ENCODE data around the gene ASPSCR1. TPM values are rescaled to one million over a fixed set of nuclear protein-coding genes. Genes with fewer than 3 reads are reported as not detected.

ASPSCR1 gene
- total and polyA plus RNA-seq, 10 donors: 20.2 to 58.8 (median 33.5) TPM

DNA sequence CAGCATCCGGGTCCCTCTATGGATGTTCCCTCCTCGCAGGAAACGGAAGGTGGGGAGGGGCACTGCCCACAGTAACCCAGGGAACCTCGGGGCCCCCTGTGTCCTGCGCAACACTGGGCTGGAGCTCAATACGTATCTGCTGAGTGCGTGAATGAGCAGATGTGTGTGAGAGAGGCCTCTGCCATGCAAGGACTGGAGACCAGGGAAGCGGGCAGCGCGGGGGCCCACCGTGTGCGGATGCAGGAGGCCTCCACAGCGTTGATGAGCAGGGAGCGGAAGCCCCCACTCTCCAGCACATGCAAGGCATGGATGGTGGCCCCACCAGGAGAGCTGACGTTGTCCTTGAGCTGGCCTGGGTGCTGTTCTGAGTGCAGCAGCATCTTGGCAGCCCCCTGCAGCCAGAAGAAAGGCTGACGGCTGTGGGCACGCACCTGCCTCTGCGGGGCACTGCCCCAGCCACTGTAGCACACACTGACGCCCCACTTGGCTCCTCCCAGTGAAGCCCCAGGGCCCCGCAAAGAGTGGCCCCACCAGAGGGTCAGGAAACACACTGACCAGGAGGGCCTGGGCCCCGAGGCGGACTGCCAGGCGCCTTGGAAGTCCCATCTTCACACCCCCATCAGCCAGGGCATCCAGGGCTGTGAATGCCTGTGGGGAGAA is 43.2 kb upstream of the ASPSCR1 start:
- Histone ChIP-seq H3K4me1 (peaks cover 0 to 25% (median 14%) of the 10 kb centered on the region in 6 donors), H3K36me3 (no peaks in the 10 kb centered on the region), H3K9me3 (no peaks in the 10 kb centered on the region), H3K27ac (no peak overlapping the region), H3K4me3 (no peak overlapping the region), H3K27me3 (replicated peaks in 1 of 7) (peaks cover 0 to 86% (median 22%) of the 10 kb centered on the region in 7 donors)
- TF ChIP-seq POLR2A (IDR thresholded peaks at IDR 0.05) (no peak), POLR2AphosphoS5 (IDR thresholded peaks at IDR 0.05) (no peak)
- TF ChIP-seq, protein P1, sequence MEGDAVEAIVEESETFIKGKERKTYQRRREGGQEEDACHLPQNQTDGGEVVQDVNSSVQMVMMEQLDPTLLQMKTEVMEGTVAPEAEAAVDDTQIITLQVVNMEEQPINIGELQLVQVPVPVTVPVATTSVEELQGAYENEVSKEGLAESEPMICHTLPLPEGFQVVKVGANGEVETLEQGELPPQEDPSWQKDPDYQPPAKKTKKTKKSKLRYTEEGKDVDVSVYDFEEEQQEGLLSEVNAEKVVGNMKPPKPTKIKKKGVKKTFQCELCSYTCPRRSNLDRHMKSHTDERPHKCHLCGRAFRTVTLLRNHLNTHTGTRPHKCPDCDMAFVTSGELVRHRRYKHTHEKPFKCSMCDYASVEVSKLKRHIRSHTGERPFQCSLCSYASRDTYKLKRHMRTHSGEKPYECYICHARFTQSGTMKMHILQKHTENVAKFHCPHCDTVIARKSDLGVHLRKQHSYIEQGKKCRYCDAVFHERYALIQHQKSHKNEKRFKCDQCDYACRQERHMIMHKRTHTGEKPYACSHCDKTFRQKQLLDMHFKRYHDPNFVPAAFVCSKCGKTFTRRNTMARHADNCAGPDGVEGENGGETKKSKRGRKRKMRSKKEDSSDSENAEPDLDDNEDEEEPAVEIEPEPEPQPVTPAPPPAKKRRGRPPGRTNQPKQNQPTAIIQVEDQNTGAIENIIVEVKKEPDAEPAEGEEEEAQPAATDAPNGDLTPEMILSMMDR (IDR thresholded peaks at IDR 0.05 in 8 of 11, conservative IDR thresholded peaks at IDR 0.05 in 3 of 11): no peak
- intact Hi-C loops (cut with DNase I; ENCODE audit: low total_unique reads): no loop called here
- 79 to 92% (median 83%) methylated on average over 22 to 23 of the region's 23 CpGs for WGBS, 5 donors
- DNase-seq: no peak

DNA sequence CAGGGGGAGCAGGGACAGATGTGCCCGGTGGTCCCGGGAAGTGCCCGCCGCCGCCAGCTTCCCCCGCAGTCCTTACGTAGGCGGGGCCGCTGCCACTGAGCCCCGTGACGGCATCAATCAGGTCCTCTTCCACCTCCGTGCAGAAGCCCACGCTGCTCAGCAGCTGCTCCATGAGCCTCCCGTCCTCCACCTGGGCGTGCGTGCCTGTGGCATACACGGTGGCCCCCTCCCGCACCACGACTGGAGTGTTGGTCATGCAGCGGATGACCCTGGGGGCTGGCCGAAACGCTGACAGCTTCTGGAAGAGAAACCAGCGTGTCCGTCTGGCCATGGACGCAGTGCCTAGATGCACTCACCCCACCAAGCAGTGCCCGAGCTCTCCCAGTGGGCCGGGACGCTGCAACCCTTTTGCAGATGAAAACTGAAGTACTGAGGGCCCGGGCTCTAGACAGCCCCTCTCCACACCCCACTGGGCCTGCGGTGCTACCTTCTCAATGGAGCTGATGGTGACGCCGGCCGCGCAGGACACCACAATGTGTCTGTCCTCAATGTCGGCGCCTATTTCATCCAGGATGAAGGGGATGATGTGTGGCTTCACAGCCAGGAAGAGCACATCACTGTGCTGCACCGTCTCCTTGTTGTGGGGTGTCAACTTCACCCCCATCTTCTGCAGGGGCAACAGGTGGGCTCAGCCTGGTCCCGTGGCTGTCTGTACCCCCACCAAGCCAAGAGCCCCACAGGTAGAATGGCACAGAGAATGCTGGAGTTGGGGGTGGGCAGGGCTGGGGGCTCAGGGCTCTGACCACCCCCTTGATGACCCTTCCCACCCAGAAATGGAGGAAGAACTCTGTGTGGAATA is 42.4 kb upstream of the ASPSCR1 start:
- H3K27ac ChIP-seq: no peak overlapping the region
- no peaks in the 10 kb centered on the region for H3K36me3 ChIP-seq
- WGBS, 5 donors: 90 to 96% (median 93%) methylated on average over 17 to 38 of the region's 38 CpGs
- intact Hi-C loops (cut with DNase I; ENCODE audit: low total_unique reads): no loop called here
- no peak for DNase-seq
- no peak overlapping the region for H3K4me3 ChIP-seq
- H3K9me3 ChIP-seq: no peaks in the 10 kb centered on the region
- peaks cover 0 to 86% (median 22%) of the 10 kb centered on the region in 7 donors for H3K27me3 ChIP-seq (replicated peaks in 1 of 7)
- no peak for TF ChIP-seq POLR2AphosphoS5 (IDR thresholded peaks at IDR 0.05)
- TF ChIP-seq, protein P1 (IDR thresholded peaks at IDR 0.05 in 8 of 11, conservative IDR thresholded peaks at IDR 0.05 in 3 of 11): no peak
- no peak for TF ChIP-seq POLR2A (IDR thresholded peaks at IDR 0.05)
- peaks cover 0 to 25% (median 15%) of the 10 kb centered on the region in 6 donors for H3K4me1 ChIP-seq

DNA sequence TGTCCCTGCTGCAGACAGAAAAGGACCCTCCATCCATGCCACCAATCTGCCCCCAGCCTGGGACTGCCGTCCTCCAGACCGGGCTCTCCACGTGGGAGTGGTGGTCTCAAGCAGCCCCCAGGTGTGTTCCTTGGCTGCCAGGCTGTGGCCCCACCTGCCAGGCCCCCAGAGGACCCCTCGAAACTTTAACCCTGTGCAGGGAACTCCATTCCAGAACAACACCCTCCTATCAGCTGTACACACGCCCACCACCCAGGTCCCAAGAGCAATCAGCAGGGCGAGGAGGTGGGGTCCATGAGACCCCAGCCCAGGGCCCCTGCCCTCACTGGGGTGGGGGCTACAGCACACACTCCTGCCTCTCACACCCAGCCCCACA is 41.7 kb upstream of the ASPSCR1 start:
- peaks cover 0 to 86% (median 25%) of the 10 kb centered on the region in 7 donors for H3K27me3 ChIP-seq (replicated peaks in 1 of 7)
- H3K9me3 ChIP-seq: no peaks in the 10 kb centered on the region
- H3K36me3 ChIP-seq: no peaks in the 10 kb centered on the region
- H3K4me1 ChIP-seq: peaks cover 0 to 25% (median 15%) of the 10 kb centered on the region in 6 donors
- H3K4me3 ChIP-seq: peak overlapping the region in 1 of 8 donors; percentile 73
- H3K27ac ChIP-seq: no peak overlapping the region
- intact Hi-C loops (cut with DNase I; ENCODE audit: low total_unique reads): no loop called here
- TF ChIP-seq, protein P1 (IDR thresholded peaks at IDR 0.05 in 8 of 11, conservative IDR thresholded peaks at IDR 0.05 in 3 of 11): no peak
- TF ChIP-seq POLR2A (IDR thresholded peaks at IDR 0.05): no peak
- TF ChIP-seq POLR2AphosphoS5 (IDR thresholded peaks at IDR 0.05): no peak
- 66 to 94% (median 87%) methylated on average over 2 to 6 of the region's 6 CpGs for WGBS, 5 donors
- DNase-seq: no peak

DNA sequence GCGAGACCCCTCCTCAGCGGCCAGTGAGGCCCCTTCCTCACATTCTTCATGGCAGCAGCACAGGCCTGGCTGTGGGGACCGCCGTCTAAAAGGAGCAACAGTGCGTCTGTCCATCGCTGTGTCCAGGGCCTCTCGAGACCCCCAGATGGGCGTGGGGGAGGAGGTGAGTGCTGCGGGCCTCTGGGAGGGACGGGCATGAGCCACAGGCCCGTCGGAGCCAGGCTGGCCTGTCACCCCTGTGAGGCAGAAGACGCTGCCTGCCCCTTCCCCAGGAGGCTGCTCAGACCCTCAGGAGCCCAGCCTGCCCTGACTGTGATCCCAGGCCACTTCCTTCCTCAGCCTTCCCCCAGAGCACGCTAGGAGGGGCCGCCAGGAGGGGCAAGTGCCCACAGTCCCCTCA is 38.2 kb upstream of the ASPSCR1 start:
- H3K9me3 ChIP-seq: no peaks in the 10 kb centered on the region
- intact Hi-C loops (cut with DNase I; ENCODE audit: low total_unique reads): no loop called here
- H3K4me3 ChIP-seq: no peak overlapping the region
- no peak for DNase-seq
- H3K27ac ChIP-seq: no peak overlapping the region
- TF ChIP-seq POLR2AphosphoS5 (IDR thresholded peaks at IDR 0.05): no peak
- TF ChIP-seq, protein P1 (IDR thresholded peaks at IDR 0.05 in 8 of 11, conservative IDR thresholded peaks at IDR 0.05 in 3 of 11): no peak
- TF ChIP-seq POLR2A (IDR thresholded peaks at IDR 0.05): no peak
- H3K36me3 ChIP-seq: no peaks in the 10 kb centered on the region
- peaks cover 0 to 28% (median 15%) of the 10 kb centered on the region in 6 donors for H3K4me1 ChIP-seq
- WGBS, 5 donors: 30 to 47% (median 46%) methylated on average over 2 to 15 of the region's 15 CpGs
- peaks cover 0 to 90% (median 21%) of the 10 kb centered on the region in 7 donors for H3K27me3 ChIP-seq (replicated peaks in 1 of 7)

Measured in spleen (tissue), 11 donors.